T-helper 22 cell (primary cell): ENCODE data around the gene METRNL.
"Not testable (repeated sequence)": the region's sequence is repeated elsewhere in the genome, so short reads cannot be mapped to it uniquely, and the experiment has no call there.

Experiments used
- DNase-seq: peaks from one replicate; pipeline ENCODE4 v3.0.0-alpha.2; 2020; ENCODE audit warnings: low read depth

The METRNL gene

DNA sequence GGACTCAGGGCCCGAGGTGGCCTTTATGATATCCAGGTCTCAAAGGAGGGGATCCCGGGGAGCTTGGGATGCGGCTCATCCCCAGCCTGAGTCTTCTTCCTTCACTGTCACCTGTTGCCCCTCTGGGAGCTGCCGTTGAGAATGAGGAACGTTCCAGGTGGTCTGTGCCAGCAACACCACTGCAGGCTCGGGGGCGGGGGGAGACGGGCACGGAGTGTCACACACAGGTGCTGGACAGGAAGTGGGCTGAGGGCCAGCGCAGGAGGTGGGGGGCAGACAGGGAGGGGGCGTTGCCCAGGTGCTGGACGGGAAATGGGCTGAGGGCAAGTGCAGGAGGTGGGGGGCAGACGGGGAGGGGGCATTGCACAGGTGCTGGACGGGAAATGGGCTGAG, 28.2 kb downstream of the METRNL start:
- DNase-seq: no peak

DNA sequence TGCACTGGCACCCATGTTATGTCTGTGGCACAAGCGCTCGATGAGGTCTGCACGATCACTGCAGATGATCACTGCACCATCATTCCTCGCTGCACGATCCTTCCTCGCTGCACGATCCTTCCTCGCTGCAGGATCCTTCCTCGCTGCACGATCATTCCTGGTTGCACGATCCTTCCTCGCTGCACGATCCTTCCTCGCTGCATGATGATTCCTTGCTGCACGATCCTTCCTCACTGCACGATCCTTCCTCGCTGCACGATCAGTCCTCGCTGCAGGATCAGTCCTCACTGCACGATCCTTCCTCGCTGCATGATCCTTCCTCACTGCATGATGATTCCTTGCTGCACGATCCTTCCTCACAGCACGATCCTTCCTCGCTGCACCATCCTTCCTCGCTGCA, 29.3 kb downstream of the METRNL start:
- no peak for DNase-seq

DNA sequence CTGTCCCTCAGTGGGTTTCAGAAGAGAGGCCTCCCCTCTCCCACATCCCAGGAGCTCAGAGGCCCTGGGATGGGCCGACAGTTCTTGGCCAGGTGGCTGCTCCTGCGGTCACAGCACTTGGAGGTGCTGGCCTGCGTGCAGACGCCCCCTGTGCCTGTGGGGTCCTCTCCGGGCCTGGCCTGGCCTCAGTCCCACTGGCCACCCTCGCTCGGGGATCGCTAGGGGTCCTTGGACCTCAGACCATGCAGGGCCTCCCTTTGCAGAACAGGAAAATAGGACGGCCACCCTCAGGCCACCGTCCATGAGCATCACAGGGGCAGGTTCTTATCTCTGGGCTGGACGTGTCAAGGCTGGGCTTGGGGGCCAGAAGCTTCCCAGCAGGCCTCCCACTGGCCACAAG, 30.0 kb downstream of the METRNL start:
- no peak for DNase-seq

DNA sequence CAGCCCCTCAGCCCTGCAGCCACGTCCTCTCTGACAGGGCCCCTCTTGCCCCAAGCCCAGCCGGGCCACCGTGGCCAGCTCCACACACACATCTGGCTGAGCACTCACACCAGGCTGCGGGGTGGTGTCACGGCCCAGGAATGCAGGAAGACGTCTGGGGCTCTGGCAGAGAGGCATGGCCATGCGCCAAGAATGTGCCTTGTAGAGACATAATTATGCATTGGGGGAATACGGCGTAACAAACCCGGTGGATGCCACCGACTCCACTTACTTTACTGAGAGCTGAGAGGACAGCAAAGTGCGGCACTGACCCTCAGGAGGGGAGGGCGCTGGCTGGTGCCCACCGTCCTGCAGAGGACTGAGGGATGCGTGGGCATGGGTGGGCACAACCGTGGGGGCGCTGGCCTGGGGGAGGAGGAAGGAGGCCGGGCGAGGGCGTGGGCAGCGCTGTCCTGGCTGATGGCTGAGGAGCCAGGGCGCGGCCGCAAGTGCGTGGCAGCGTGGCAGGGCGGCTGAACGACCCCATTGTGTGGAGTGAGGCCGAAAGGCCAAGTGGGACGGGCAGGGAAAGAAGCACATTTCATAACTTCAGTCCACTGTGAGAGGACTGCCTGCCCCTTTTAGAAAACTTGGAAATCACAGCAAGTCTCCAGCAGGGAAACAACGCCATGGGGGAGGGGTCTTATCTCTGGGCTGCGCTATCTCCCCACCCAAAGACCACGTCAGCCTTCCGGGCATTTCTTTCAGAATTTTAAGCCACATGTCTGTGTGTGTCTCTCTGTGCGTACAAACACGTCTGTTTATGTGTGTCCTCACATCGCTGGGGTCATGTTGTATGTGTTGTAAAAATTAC, 30.6 kb downstream of the METRNL start:
- DNase-seq: no peak

DNA sequence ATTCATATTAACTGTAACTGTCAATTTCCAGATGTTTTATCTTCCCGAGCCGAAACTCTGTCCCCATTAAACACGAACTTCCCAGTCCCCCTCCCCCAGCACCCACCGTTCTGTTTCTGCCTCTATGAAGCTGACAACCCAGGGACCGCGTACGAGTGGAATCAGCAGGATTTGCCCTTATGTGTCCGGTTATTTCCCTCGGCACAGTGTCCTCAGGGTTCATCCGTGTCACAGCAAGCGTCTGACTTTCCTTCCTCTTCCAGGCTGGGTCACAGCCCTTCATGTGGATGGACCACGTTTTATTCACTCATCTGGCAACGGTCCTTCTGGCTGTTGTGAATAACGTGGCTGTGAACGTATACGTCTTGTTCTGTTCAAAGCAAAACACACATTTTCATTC, 31.3 kb downstream of the METRNL start:
- DNase-seq: no peak

DNA sequence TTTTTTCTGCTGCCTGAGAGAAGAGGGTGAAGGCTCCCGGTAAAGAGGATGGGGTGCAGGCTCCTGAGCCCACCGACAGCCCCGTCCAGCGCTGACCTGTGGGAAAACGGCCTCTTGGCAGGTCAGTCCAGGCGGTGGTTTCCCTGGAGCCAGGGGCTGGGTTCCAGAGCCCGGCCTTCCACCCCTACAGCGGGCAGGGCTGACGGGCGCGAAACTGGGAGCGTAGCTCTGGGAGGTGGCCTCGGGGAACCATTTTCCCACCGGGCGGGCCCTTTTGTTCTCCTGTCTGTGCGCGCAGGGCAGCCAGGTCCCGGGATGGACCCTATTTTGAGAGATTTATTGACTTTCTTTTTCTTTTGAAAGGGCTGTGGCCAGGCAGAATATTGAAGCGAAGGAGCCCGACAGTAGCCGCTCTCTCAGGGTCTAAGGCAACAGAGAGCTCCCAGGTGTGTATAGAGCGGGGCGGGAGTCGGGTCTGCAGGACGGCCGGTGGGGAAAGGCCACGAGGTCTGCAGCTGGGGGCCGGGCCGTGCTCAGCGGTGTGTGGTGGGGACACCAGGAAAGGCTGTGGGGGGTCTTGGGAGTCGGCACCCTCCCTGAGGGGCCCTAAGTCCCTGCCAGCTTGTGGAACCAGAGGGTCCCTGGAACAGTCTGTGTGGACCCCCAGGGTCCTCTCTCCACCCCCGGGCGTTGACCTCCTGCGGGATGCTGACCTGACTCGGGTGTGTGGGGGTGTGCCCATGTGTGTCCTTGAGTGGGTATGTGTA, 32.3 kb downstream of the METRNL start:
- DNase-seq: no peak

DNA sequence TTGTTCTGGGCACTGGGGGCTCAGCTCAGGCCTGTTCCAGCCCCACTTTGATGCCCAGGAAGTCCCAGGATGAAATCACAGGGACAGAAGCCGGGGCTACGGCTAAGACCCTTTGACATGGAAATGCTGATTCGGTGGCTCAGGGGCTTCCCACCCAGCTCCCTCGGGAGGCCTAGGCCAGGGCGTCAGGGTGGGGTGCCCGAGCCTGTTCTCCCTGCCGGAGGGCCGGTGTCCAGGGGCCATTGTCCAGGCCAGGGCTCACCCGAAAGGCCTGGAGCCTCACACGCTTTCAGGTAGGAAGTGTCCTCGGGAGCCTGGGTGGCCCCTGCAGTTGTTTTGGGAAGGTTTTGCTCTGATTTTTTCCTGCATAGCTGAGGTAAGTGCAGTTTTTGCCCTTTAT, 34.0 kb downstream of the METRNL start:
- no peak for DNase-seq

DNA sequence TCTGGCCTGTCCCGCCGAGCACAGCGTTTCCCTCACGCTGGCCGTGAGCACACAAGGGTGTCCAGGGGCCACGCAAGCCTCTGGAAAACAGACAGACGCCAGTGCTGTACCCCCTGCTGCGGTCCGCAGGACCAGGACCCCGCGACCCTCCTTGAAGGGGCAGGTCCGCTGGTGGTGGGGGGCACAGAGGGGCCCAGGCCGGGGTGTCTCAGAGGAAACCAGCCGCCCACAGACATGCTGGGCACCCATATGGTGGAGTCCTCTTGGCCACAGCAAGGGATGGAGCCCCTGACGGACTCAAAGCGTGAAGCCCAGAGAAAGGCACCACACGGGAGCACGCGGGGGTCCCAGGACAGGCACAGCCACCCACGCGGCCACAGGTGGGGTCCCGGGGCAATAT, 34.4 kb downstream of the METRNL start:
- DNase-seq: no peak

DNA sequence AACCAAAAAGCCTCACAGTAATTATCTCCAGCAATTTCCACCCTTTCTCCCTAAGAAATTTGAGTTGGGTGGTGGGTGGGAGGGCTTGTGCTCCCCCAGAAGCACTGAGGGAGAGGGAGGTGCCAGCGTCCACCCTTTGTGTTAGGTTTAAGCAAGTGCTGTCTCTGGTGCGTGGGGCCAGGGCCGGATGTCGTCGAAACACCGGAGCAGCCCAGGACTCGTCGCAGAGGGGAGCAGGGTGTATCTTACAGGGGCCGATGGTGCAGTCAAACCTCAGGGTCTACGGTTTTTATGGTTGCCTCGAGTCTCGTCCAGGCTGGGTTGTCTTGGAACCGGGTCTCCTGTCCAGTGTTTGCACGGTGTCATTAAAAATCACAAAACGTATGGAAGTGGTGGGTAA, 35.3 kb downstream of the METRNL start:
- DNase-seq: no peak

DNA sequence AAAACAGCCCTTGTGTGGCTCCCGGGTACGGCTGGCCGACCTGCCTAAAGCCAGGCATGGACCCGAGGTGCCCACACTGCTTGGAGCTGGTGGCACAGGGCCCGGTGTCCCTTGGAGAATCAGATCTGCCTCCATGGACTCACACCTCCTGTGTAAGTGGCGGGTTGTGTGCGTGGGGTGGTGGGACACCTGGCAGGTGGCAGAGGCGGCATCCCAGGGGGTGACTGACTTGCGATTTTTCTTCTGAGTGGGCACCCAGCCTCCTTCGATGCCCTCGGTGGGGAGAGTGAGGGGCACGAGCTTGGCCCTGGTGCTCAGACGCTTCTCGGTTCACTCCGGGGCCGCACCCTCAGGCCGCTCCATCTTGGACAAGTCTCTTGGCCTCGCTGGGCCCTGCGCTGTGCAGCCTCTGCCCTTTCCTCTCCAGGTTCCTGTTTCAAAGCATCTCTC, 35.8 kb downstream of the METRNL start:
- DNase-seq: no peak

DNA sequence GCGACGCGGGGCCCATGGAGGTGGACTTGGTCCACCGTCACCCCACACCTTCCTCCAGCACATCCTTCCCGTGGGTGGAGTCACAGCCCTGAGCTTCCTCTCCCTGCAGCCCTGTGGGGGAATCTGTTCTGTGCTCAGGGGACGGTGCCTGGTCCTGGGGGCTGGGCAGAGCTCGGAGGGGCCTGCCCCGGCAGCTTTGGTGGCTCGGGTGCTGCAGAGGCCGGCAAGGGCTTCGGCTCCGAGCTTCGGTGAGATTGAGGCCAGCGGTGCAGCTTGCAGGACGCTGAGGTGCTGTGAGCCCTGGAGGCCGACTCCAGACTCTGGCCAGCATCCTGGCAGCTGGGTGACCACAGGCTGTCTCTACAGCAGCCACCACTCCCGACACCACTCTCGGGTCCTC, 36.4 kb downstream of the METRNL start:
- DNase-seq: no peak

DNA sequence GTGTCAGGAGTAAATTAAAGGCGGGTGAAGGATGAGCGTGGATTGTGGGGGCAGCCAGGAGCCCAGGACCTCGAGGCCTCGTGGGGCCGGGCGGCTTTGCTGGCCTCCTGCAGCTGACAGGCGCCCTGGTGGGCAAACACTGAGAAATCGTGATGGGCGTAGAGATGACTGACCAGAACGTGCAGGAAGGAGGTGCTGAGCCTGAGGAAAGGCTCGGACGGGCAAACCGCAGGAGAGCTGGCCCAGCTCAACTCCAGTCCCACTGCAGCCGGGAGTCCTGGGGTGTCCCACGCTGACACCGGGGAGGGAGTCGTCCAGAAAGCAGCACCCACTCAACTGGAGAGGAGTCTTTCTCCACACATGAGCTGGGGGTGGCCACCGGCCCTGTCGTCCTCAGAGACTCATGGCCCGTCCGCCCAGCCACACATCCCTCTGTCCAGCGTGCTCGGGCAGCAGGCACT, 36.9 kb downstream of the METRNL start:
- no peak for DNase-seq

DNA sequence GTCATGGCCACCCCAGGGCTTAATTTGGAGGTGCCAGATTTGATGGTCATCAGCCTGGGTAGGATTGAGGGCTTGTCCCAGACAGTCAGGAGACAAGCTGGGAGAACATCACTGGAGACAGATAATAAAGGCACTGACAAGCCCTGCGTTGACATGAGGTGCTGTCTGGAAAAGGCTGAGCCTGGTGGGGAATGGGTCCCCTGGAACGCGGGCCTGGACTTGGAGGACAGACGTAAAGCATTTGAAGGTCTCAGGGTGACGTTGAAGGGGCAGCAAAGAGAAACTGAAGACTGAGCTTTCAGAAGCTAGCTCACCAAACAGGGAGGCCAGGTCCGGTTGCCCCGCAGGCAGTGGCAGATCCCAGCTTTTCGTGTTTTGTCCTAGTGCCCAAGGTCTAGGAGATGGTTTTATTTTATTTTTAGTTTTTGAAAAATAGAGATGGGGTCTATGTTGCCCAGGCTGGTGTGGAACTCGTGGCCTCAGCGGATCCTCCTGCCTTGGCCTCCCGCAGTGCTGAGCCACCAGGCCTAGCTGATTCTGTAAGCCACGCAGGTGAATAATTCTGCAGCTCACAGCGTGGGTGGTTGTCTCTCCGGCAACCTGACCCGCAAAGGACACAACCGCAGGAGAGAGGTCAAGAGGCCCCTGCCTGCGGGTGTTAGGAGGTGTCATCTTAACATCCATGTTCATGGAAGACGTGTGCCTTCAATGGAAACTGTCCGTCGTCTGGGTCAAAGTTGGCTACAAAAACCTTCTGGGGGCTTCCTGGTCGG, 37.6 kb downstream of the METRNL start:
- DNase-seq: no peak

DNA sequence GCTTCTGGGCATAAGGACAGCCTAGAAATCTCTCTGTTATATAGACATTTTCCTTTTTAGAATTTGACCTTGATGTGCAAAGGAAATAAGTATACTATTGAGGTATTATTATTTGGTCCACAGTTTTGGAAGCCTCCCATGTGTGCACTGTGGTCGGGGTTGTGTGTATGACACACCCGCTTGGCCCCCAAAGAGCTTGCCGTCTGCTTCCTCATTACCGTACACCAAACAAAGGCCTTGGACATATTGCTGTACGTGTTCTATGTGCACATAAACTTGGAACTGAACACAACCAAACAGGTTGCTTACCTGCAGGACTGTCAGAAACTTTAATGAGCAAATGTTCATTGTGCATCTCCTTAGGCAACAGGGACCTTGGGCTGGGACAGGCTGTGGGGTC, 38.2 kb downstream of the METRNL start:
- DNase-seq: no peak

DNA sequence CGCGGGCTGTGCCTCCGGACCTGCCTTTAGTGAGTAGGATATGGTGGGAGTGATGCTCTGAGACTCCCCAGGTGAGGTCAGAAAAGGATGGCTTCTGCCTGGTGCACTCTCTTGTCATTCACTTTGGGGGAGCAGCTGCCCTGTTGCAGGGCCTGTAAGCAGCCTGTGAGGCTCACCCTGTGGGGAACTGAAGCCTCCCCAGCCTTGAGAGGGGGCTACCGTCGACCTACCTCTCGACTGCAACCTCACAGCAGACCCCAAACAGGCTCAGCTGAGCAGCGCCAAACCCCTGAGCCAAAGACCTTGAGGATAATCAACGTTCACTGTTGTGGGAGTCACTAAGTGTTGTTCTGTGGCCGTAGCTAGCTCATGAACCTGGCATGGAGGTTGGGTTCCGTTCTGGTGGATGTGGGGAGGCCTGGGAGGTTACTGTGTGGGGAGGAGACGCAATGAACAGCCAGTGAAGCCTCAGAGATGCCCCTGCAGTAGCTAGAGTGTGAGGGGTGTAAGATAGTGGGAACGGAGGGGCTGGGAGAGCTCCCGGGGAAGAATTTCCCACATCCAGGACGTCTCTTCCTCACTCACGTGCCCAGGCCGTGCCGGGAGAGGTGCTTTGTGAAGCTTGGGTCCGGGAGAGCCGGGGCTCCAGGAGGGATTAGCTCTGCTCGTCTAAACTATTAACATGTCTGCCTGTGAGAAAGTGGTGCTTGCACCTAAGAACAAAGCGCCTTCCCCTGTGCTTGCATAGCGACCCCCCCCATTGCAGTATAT, 38.8 kb downstream of the METRNL start:
- no peak for DNase-seq

DNA sequence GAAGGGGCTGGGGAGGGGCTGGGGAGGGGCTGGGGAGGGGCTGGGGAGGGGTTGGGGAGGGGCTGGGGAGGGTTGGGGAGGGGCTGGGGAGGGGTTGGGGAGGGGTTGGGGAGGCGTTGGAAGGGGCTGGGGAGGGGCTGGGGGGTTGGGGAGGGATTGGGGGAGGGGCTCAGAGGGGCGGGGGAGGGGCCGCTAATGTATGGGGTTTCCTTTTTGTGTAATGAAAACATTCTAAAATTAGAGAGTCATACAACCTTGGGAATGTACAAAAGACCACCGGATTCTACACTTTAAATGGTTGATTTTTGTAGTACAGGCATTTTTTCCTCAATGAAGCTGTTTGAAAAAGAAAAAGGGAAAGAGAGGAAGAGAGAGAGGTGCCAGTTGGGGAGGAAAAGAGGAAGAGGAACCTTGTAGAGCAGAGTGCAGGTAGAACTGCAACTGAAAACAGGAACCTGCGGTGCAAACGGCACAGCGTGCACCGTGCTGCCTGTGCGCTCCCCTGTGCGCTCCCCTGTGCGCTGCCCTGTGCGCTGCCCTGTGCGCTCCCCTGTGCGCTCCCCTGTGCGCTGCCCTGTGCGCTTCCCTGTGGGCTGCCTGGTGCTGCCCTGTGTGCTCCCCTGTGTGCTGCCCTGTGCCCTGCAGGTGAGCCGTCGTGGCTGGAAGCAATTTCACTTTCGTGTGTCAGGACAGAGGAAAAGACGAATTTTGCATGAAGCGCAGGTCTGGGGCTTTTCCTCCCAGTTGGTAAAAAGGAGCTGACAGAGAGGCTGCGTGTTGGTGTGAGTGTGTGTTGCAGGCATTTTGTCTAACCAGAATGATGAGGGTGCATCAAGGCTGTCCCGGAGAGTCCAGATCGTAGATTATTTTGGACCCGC, 40.8 kb downstream of the METRNL start:
- DNase-seq: no peak

DNA sequence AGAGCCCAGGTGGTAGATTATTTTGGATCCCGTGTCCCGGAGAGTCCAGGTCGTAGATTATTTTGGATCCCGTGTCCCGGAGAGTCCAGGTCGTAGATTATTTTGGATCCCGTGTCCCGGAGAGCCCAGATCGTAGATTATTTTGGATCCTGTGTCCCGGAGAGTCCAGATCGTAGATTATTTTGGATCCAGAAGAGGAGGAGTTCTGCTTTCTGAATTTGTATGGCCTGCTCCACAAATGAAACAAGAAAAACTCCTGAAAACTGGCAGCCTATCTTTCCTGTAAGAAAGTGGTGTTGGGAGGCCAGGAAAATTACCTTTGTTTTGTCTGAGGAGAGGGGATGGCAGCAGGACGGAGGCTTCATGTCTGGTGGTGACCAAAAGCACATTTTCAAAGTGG, 42.1 kb downstream of the METRNL start:
- not testable (repeated sequence) for DNase-seq

DNA sequence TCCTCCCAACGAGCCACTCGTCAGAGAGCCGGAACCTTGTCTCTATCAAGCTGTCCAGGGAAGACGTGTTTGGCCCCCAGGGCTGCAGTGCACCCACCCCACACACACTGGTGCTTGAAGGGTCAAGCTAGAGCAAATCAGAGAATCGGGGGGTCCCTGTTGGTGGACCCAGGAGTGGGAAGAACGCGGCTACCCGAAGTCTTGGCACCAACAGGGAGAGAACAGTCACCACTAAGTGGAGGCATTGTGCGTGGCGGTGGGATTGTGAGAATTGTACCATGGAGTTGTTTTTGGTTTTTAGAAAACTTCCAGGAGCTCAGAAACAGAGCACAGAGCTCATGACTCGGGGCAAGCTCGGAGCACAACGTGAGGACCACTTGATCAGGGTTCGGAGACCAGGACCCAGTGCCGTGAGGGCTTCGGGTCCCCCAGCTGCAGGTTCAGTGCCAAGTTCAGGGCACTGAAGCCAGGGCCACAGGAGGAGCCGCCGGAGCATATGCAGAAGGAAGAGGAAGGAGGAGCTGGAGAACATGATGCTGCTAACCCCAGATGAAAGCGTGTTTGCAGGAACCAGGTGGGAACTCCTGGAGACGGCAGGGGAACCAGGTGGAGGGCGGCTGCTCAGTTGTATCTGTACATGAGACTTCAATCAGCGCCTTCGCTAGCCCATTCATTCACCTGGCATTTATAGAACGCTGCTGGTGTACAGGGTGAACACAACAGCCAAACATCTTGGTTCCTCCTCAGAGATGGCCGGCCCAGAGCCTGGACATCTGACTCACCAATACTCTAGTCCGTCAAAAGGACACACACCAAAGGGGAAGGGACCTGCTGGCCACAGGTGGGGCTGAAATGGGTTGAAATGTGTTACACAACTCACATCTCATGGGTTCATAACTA, 42.8 kb downstream of the METRNL start:
- no peak for DNase-seq

DNA sequence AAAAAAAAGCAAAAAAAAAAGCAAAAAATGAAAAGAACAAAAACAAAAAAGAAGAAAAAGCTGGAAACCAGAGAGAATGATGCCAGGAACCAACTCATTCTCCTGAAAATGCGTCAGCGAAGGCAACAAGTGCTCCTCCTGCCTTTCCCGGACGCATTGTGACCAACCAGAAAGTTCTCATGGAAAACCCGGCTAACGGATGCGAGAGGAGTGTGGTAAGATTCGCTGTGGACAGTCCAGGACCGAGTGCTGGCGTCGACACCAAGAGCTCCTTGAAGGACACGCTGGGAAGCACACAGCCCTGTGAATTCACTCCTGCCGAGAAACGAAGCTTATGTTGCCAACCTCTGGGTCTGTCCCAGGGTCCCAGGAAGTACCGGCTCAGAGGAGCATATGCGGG, 43.4 kb downstream of the METRNL start:
- DNase-seq: no peak
